ENCODE measurements around the gene AMOTL1. TPM values are rescaled to one million over a fixed set of nuclear protein-coding genes. Genes with fewer than 3 reads are reported as not detected.

Gene AMOTL1
- total RNA-seq, 4 donors from 2014 or later = 34.1 to 51.2 (median 41.0) TPM

GRCh38 chr11:94920311-94920710 is 152.2 kb downstream of the AMOTL1 start:
- intact Hi-C loops (cut with DNase I) = no loop called here
- no peak overlapping the region for H3K27ac ChIP-seq
- H3K4me1 ChIP-seq = no peaks in the 10 kb centered on the region
- H3K27me3 ChIP-seq = no peaks in the 10 kb centered on the region
- DNase-seq = no peak
- no peak overlapping the region for H3K4me3 ChIP-seq (replicated peaks in 1 of 3)
- TF ChIP-seq CTCF (IDR thresholded peaks at IDR 0.05) = no peak
- TF ChIP-seq POLR2A (IDR thresholded peaks at IDR 0.05) = no peak
- H3K36me3 ChIP-seq = no peaks in the 10 kb centered on the region
- no peaks in the 10 kb centered on the region for H3K9me3 ChIP-seq

GRCh38 chr11:94922321-94923003 is 154.3 kb downstream of the AMOTL1 start:
- 75 to 78% methylated on average over 5 of the region's 5 CpGs for WGBS, 2 donors
- H3K4me1 ChIP-seq = peaks cover 9 to 16% of the 10 kb centered on the region in 2 donors
- H3K27ac ChIP-seq = no peak overlapping the region
- intact Hi-C loops (cut with DNase I) = no loop called here
- no peaks in the 10 kb centered on the region for H3K9me3 ChIP-seq
- H3K27me3 ChIP-seq = no peaks in the 10 kb centered on the region
- no peak for DNase-seq
- no peak overlapping the region for H3K4me3 ChIP-seq (replicated peaks in 1 of 3)
- TF ChIP-seq POLR2A (IDR thresholded peaks at IDR 0.05) (no peak), CTCF (IDR thresholded peaks at IDR 0.05) (no peak)
- H3K36me3 ChIP-seq = no peaks in the 10 kb centered on the region

- WGBS, 2 donors = 100% methylated on average over 2 of the region's 2 CpGs
Observed at GRCh38 chr11:94923004-94923334, 154.8 kb downstream of the AMOTL1 start.

GRCh38 chr11:94924171-94924572 is 156.0 kb downstream of the AMOTL1 start:
- H3K9me3 ChIP-seq = no peaks in the 10 kb centered on the region
- H3K27ac ChIP-seq = peak overlapping the region in 1 of 3 donors; percentile 28
- no peaks in the 10 kb centered on the region for H3K36me3 ChIP-seq
- TF ChIP-seq POLR2A (IDR thresholded peaks at IDR 0.05) = no peak
- TF ChIP-seq CTCF (IDR thresholded peaks at IDR 0.05) = no peak
- intact Hi-C loops (cut with DNase I) = no loop called here
- DNase-seq = no peak
- peaks cover 13 to 30% of the 10 kb centered on the region in 2 donors for H3K4me1 ChIP-seq
- no peaks in the 10 kb centered on the region for H3K27me3 ChIP-seq
- WGBS, 2 donors = 70 to 71% methylated on average over 6 of the region's 6 CpGs
- no peak overlapping the region for H3K4me3 ChIP-seq (replicated peaks in 1 of 3)

More at GRCh38 chr11:94923004-94923334, 154.8 kb downstream of the AMOTL1 start:
- peaks cover 13 to 21% of the 10 kb centered on the region in 2 donors for H3K4me1 ChIP-seq
- no peaks in the 10 kb centered on the region for H3K9me3 ChIP-seq
- no peaks in the 10 kb centered on the region for H3K27me3 ChIP-seq
- intact Hi-C loops (cut with DNase I) = no loop called here
- no peak overlapping the region for H3K27ac ChIP-seq
- DNase-seq = no peak
- TF ChIP-seq CTCF (IDR thresholded peaks at IDR 0.05) (no peak), POLR2A (IDR thresholded peaks at IDR 0.05) (no peak)
- no peak overlapping the region for H3K4me3 ChIP-seq (replicated peaks in 1 of 3)
- no peaks in the 10 kb centered on the region for H3K36me3 ChIP-seq

- WGBS, 2 donors = 60% methylated on average over 5 of the region's 5 CpGs
- Histone ChIP-seq H3K36me3 (no peaks in the 10 kb centered on the region), H3K4me3 (replicated peaks in 1 of 3) (no peak overlapping the region), H3K4me1 (peaks cover 13 to 30% of the 10 kb centered on the region in 2 donors), H3K9me3 (no peaks in the 10 kb centered on the region), H3K27me3 (no peaks in the 10 kb centered on the region), H3K27ac (peak overlapping the region in 1 of 3 donors; percentile 28)
- intact Hi-C loops (cut with DNase I) = no loop called here
- no peak for DNase-seq
- TF ChIP-seq POLR2A (IDR thresholded peaks at IDR 0.05) = no peak
Observed at GRCh38 chr11:94924612-94925011, 156.5 kb downstream of the AMOTL1 start.
